ENCODE results near the gene SNRNP48. TPM values are rescaled to one million over a fixed set of nuclear protein-coding genes. Genes with fewer than 3 reads are reported as not detected.

SNRNP48 gene
- total RNA-seq, 4 donors from 2014 or later = 11.5 to 27.2 (median 16.5) TPM

GRCh38 chr6:7555671-7556070 is 34.3 kb upstream of the SNRNP48 start:
- TF ChIP-seq POLR2A (IDR thresholded peaks at IDR 0.05) (no peak), CTCF (IDR thresholded peaks at IDR 0.05) (no peak)
- Histone ChIP-seq H3K9me3 (no peaks in the 10 kb centered on the region), H3K36me3 (peaks cover 0 to 26% (median 0%) of the 10 kb centered on the region in 3 donors), H3K27ac (no peak overlapping the region), H3K4me1 (peaks cover 0 to 4% (median 0%) of the 10 kb centered on the region in 4 donors), H3K4me3 (no peak overlapping the region), H3K27me3 (no peaks in the 10 kb centered on the region)
- DNase-seq = no peak

GRCh38 chr6:7556394-7557106 is 33.4 kb upstream of the SNRNP48 start:
- H3K36me3 ChIP-seq = peaks cover 0 to 26% (median 0%) of the 10 kb centered on the region in 3 donors
- no peak overlapping the region for H3K4me3 ChIP-seq
- DNase-seq = no peak
- no peaks in the 10 kb centered on the region for H3K9me3 ChIP-seq
- peaks cover 0 to 4% (median 0%) of the 10 kb centered on the region in 4 donors for H3K4me1 ChIP-seq
- TF ChIP-seq POLR2A (IDR thresholded peaks at IDR 0.05) (no peak), CTCF (IDR thresholded peaks at IDR 0.05) (no peak)
- no peak overlapping the region for H3K27ac ChIP-seq
- no peaks in the 10 kb centered on the region for H3K27me3 ChIP-seq

- DNase-seq = no peak
- Histone ChIP-seq H3K4me3 (no peak overlapping the region), H3K27me3 (no peaks in the 10 kb centered on the region), H3K4me1 (peaks cover 0 to 4% (median 0%) of the 10 kb centered on the region in 4 donors), H3K9me3 (no peaks in the 10 kb centered on the region), H3K36me3 (peaks cover 0 to 32% (median 0%) of the 10 kb centered on the region in 3 donors), H3K27ac (no peak overlapping the region)
- no peak for TF ChIP-seq CTCF (IDR thresholded peaks at IDR 0.05)
These were observed 32.3 kb upstream of the SNRNP48 start for GRCh38 chr6:7557652-7558051.

GRCh38 chr6:7558781-7559180 is 31.2 kb upstream of the SNRNP48 start:
- H3K27me3 ChIP-seq = no peaks in the 10 kb centered on the region
- TF ChIP-seq CTCF (IDR thresholded peaks at IDR 0.05) = no peak
- TF ChIP-seq POLR2A (IDR thresholded peaks at IDR 0.05) = no peak
- H3K4me3 ChIP-seq = no peak overlapping the region
- no peaks in the 10 kb centered on the region for H3K4me1 ChIP-seq
- H3K9me3 ChIP-seq = no peaks in the 10 kb centered on the region
- peaks cover 0 to 44% (median 0%) of the 10 kb centered on the region in 3 donors for H3K36me3 ChIP-seq
- DNase-seq = no peak
- H3K27ac ChIP-seq = peak overlapping the region in 1 of 4 donors; percentile 89

- TF ChIP-seq POLR2A (IDR thresholded peaks at IDR 0.05) = no peak
- TF ChIP-seq CTCF (IDR thresholded peaks at IDR 0.05) = no peak
- no peaks in the 10 kb centered on the region for H3K27me3 ChIP-seq
- H3K4me3 ChIP-seq = no peak overlapping the region
- H3K36me3 ChIP-seq = peaks cover 0 to 48% (median 0%) of the 10 kb centered on the region in 3 donors
- H3K27ac ChIP-seq = peak overlapping the region in 1 of 4 donors; percentile 89
- no peaks in the 10 kb centered on the region for H3K4me1 ChIP-seq
- DNase-seq = no peak
- no peaks in the 10 kb centered on the region for H3K9me3 ChIP-seq
These were observed 30.8 kb upstream of the SNRNP48 start for GRCh38 chr6:7559196-7559595.
